Mesodermal cell (in vitro differentiated cells): Measurements from ENCODE around the gene SLC2A9.

Source experiments
- H3K27ac ChIP-seq: 2 replicates; pipeline ENCODE4 v1.7.0; 2013; ENCODE audit warnings: mild to moderate bottlenecking, low read depth, low read length, moderate library complexity; ENCODE audit not compliant: severe bottlenecking
- H3K36me3 ChIP-seq: 2 replicates; pipeline ENCODE4 v1.7.1; 2013; ENCODE audit warnings: mild to moderate bottlenecking, low read length, moderate library complexity; ENCODE audit not compliant: control insufficient read depth, insufficient read depth
- H3K4me1 ChIP-seq: one replicate; pipeline ENCODE4 v1.7.1; 2013; ENCODE audit warnings: mild to moderate bottlenecking, low read length; ENCODE audit not compliant: insufficient read depth, control insufficient read depth, poor library complexity, severe bottlenecking
- H3K4me3 ChIP-seq: 2 replicates; pipeline ENCODE4 v1.7.0; 2013; ENCODE audit warnings: low read length, control low read depth, mild to moderate bottlenecking; ENCODE audit not compliant: insufficient read depth, poor library complexity, severe bottlenecking; ENCODE audit errors: extremely low read depth
- H3K9me3 ChIP-seq: 2 replicates; pipeline ENCODE4 v1.7.1; 2013; ENCODE audit warnings: mild to moderate bottlenecking, low read length, moderate library complexity; ENCODE audit not compliant: control insufficient read depth
- WGBS, 2 experiments: methylation state at CpG; one replicate each; pipeline ENCODE4 v1.1.5; 2013; ENCODE audit warnings: missing lambda C conversion rate in 2 of 2; ENCODE audit not compliant: insufficient coverage in 2 of 2; 5-methylcytosine and 5-hydroxymethylcytosine counted together

The SLC2A9 gene

DNA sequence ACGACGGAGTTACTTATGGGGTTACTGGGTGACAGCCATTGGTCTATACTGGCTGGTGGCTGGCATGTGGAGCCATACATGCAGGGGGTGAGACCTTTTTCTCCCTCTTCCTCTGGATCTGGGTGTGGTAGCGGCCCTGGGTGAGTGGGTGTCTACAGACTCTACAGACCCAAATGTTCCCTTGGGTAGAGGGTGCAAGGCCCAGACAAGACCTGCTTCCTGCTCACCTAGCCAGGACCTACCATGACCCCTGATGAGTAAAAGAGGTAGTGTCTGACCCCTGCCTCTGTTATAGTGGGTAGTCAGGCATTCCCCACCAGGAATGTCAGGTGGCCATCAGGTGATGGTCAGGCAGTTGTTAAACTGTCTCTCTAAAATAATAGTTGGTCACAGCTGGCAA is 66.8 kb downstream of the SLC2A9 start:
- no peaks in the 10 kb centered on the region for H3K9me3 ChIP-seq
- H3K36me3 ChIP-seq = no peaks in the 10 kb centered on the region
- no peak overlapping the region for H3K27ac ChIP-seq
- no peaks in the 10 kb centered on the region for H3K4me1 ChIP-seq
- H3K4me3 ChIP-seq = no peak overlapping the region
- no CpG with 5 or more reads among the region's 3 CpGs for WGBS, 2 experiments

DNA sequence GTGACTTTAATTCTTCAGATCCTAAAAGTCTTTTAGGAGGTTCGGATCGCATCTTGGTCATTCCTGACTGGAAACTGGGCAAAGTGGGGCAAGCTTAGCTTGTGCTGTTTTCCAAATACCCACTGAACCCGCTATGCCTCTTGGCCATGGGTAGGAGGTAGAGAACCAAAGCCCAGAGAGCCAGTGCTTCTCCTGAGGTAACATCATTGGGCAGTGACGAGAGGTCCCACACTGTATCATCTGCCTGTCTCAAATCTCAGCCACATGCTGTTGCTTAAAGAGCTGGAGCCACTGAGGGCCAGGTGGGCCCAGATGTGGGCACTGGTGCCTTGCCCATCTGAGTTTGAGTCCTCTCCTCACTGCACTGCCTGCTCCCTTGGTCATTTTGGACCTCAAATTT is 68.2 kb downstream of the SLC2A9 start:
- Histone ChIP-seq H3K4me3 (no peak overlapping the region), H3K9me3 (no peaks in the 10 kb centered on the region), H3K27ac (no peak overlapping the region), H3K4me1 (no peaks in the 10 kb centered on the region), H3K36me3 (no peaks in the 10 kb centered on the region)
- 71 to 89% methylated on average over 1 to 4 of the region's 4 CpGs for WGBS, 2 experiments

DNA sequence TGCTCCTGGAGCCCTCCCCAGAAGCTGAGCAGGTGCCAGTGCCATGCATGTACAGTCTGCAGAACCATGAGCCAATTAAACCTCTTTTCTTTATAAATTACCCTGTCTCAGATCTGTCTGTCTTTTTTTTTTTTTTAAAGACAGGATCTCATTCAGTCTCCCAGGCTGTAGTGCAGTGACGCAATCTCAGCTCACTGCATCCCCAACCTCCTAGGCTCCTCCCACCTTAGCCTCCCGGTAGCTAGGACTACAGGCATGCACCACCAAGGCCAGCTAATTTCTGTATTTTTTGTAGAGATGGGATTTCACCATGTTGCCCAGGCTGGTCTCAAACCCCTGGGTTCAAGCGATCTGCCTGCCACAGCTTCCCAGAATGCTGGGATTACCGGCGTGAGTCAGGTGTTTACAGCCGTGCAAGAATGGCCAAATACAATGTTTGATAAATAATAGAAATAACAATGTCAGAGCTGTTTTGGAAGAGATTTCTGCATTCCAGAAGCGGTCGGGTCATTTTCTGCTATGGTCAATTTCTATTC is 68.8 kb downstream of the SLC2A9 start:
- Histone ChIP-seq H3K9me3 (no peaks in the 10 kb centered on the region), H3K4me3 (no peak overlapping the region), H3K4me1 (no peaks in the 10 kb centered on the region), H3K27ac (no peak overlapping the region), H3K36me3 (no peaks in the 10 kb centered on the region)
- 82 to 89% methylated on average over 3 to 4 of the region's 8 CpGs for WGBS, 2 experiments

DNA sequence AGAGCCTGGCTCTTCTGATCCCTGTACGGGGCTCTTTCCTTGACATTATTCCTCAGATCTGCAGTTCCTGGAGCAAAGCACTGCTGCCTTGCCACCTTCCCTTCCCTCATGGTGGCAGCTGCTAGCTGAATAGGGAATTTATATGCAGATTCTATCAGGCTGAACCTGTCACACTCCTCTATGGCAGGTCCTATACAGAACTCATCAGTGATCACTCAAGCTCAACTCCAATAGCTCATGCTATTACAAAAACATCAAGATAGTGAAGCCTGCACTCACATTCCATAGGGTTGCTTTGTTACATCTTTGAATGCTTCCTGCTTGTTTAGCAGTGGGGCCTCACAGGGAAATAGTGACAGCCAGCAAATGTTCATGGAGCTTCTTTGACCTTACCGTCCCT is 71.7 kb downstream of the SLC2A9 start:
- Histone ChIP-seq H3K9me3 (no peaks in the 10 kb centered on the region), H3K27ac (no peak overlapping the region), H3K36me3 (no peaks in the 10 kb centered on the region), H3K4me3 (no peak overlapping the region), H3K4me1 (no peaks in the 10 kb centered on the region)
- 40% methylated on average over 1 of the region's 2 CpGs; no CpG with 5 or more reads in 1 of the 2 experiments for WGBS, 2 experiments

DNA sequence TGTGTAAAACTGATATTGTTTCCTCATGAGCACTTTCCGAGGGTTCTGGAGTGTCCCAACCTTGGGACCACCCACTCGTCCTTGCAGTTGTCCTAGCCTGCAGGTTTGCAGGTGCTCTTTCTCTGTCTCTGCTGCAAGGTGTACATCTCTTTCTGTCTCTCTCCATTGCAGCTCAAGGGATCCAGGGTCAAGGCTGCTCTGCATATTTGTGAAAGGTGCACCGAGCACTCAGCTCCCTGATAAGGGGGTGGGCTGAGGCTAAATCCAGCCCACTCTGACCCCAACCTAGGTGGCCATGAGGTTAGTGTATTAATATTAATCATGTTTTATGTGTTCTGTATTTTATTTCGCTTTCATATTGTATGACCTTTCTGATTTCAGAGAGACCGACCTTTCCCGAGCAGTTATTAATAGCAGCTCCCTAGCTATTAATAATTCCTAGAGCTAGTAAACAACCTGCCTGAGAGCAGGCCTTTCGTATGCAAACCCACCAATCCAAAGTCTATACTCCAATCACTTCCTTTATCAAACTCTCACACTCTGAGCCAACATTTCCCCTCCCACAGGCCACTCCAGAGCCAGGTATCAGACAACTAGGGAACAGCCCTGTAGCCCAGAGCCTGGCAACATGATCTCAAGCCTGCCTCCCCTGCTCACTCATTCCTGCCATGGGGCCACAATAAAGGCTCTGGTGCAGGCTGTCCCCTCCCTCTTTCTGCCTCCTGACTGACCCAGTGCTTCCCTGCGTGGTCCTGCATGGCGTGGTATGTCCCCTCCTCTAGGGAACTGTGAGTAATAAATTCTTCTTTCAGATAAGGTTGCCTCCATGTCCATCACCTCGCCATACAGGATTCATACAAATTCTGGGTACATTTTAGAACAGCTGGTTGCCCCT is 73.9 kb downstream of the SLC2A9 start:
- Histone ChIP-seq H3K4me3 (no peak overlapping the region), H3K27ac (no peak overlapping the region), H3K4me1 (no peaks in the 10 kb centered on the region), H3K36me3 (no peaks in the 10 kb centered on the region), H3K9me3 (no peaks in the 10 kb centered on the region)
- WGBS, 2 experiments = 83 to 90% methylated on average over 5 to 7 of the region's 10 CpGs

DNA sequence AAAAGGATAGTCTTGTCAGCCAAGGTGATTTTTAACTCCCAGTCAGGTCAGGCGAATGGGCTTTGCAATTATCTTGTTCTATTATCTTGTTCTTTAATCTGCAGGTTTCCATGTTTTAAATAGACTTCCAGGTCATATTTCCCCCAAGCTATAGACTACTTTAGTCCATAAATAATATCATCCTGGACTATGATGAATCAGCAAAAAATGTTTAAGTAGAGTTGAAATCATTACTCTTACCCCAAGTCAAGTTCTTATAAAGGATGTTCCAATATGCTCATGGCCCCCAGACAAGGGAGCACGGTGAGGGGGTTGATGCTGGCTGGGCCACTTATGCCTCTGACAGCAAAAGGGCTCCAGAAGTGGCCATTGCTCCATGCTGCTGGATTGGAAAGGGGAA is 75.1 kb downstream of the SLC2A9 start:
- H3K27ac ChIP-seq = no peak overlapping the region
- no peak overlapping the region for H3K4me3 ChIP-seq
- 72% methylated on average over 2 of the region's 2 CpGs; no CpG with 5 or more reads in 1 of the 2 experiments for WGBS, 2 experiments
- H3K36me3 ChIP-seq = no peaks in the 10 kb centered on the region
- no peaks in the 10 kb centered on the region for H3K4me1 ChIP-seq
- H3K9me3 ChIP-seq = no peaks in the 10 kb centered on the region

DNA sequence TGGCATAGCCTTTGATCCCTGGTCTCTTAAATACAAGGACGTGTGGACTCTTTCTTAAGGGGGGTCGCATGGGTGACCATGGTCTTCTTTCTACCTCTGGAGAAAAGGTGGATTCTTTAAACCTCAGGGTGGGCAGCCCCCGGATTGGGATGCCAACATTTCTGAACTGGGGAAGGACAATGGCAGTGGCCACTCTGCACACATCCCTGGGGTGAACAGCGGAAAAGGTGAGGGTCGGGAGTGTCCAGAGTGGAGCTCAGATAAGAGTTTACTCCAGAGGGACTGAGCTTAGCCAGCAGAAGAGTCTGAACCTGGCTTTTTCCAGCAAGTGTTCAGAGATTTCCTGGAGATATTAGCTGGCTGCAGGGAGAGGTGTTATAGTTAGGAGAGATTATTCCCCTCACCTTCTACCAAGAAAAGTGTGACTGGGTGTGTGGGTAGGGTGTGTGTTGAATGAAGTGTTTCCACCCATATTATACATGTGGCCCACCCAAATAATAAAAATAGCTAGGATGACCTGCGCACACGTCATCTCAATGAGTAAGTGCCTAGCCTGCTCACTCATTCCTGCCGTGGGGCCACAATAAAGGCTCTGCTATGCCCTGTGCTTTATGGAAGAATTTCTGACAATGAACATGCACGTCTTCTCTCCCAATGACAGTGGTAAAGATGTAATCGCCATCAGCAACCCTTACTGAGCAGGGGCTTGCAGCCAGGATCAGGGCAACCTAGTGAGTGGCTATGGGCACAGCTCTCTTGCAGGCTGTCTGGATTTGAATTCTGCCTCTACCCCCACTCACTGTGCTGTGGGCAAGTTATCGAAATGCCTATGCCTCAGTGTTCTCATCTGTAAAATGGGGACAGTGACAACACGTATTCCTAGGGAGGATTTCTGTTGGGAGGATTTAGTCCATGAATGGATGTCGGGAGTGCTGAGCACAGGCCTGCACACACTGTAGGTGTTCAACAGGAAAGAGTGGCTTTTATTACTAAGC is 76.6 kb downstream of the SLC2A9 start:
- WGBS, 2 experiments = 88 to 92% methylated on average over 11 of the region's 13 CpGs
- Histone ChIP-seq H3K36me3 (no peaks in the 10 kb centered on the region), H3K27ac (no peak overlapping the region), H3K4me3 (no peak overlapping the region), H3K4me1 (no peaks in the 10 kb centered on the region), H3K9me3 (no peaks in the 10 kb centered on the region)

DNA sequence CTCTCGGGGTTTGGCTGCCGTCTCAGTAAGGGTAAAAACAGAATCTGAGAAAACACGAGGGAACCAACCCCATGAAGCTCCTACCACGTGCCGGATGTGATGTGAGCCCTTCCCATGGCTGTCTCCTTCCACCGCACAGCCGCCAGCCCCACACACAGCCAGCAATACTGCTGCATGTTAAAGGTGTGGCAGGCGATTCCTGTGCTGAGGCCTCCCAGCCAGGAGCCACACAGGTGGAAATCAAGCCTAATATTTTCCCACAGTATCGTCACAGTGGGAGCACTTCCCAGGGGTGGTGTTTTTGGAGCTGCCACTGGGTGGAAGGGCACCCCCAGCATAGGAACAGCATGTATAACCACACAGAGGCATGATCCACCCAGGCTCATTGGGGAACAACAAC is 77.5 kb downstream of the SLC2A9 start:
- Histone ChIP-seq H3K4me3 (no peak overlapping the region), H3K27ac (no peak overlapping the region), H3K9me3 (no peaks in the 10 kb centered on the region), H3K36me3 (no peaks in the 10 kb centered on the region), H3K4me1 (no peaks in the 10 kb centered on the region)
- WGBS, 2 experiments = 90 to 100% methylated on average over 3 to 5 of the region's 9 CpGs

DNA sequence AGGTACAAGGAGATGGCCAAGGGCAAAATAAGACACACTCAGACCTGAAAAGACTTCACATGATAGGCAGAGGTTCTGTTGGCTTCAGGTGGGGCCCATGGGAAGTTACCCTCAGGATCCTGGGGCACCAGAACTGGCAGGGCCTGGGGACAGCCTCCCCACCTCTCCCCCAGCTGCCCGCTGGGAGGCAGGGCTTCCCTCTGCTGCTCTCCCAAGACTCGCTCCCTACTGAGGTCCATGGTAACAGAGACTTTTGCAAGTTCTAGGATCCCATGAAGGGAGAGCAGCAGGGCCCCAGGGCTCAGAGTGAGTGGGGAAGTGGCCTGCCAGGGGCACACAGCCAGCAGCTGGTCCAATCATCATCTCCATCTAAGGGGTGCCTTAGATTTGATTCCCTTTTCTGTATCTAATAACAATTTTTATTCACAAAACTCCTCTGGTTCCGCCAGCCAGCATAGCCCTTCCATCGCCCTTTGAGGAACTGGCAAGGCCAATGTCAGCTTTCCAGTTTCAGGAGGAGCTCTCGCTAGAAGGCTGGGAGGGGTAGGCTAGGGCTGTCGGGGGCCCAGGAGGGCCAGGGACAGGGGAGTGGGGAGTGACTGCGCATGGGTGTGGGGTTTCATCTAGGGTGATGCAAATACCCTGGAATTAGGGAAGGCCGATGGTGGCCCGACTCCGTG is 78.2 kb downstream of the SLC2A9 start:
- no peak overlapping the region for H3K4me3 ChIP-seq
- no peaks in the 10 kb centered on the region for H3K9me3 ChIP-seq
- no peaks in the 10 kb centered on the region for H3K4me1 ChIP-seq
- 81 to 85% methylated on average over 5 of the region's 10 CpGs for WGBS, 2 experiments
- no peak overlapping the region for H3K27ac ChIP-seq
- no peaks in the 10 kb centered on the region for H3K36me3 ChIP-seq

DNA sequence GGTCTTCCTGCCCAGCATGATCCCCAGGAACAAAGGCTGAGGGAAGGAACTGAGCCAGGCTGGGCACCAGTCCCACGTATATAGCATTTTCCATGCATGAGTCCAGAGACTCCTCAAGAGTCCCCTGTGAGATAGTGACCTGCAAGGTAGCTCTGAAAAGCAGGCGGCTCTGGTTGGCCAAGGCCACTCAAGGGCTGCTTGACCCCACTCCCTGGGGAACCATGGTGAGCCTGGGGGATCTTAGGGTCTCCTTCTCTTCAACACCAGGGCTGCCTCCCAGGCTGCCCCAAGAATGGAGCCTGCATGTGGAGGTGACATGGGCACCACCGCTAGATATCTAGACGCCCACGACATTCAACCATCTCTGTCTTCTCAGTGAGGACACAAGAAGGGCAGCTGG is 79.2 kb downstream of the SLC2A9 start:
- Histone ChIP-seq H3K9me3 (no peaks in the 10 kb centered on the region), H3K36me3 (no peaks in the 10 kb centered on the region), H3K4me3 (no peak overlapping the region), H3K27ac (no peak overlapping the region), H3K4me1 (no peaks in the 10 kb centered on the region)
- WGBS, 2 experiments = 81 to 97% methylated on average over 2 to 4 of the region's 5 CpGs
